Glutamatergic neuron (in vitro differentiated cells): ENCODE measurements around the gene CMTR1. TPM values are rescaled to one million over a fixed set of nuclear protein-coding genes. Genes with fewer than 3 reads are reported as not detected.

Source experiments
- DNase-seq: peaks from one replicate; pipeline ENCODE4 v3.0.0; 2022
- H3K27ac Mint-ChIP-seq: one replicate; pipeline ENCODE4 v1.8.0; 2020; ENCODE audit warnings: mild to moderate bottlenecking, mixed read lengths, inconsistent platforms; ENCODE audit not compliant: unreplicated experiment
- H3K27me3 Mint-ChIP-seq: one replicate; pipeline ENCODE4 v1.8.0; 2020; ENCODE audit warnings: mild to moderate bottlenecking, moderate library complexity, mixed read lengths, inconsistent platforms; ENCODE audit not compliant: unreplicated experiment
- H3K36me3 Mint-ChIP-seq: one replicate; pipeline ENCODE4 v1.8.0; 2020; ENCODE audit warnings: mild to moderate bottlenecking, mixed read lengths, inconsistent platforms; ENCODE audit not compliant: unreplicated experiment
- H3K4me1 Mint-ChIP-seq: one replicate; pipeline ENCODE4 v1.8.0; 2020; ENCODE audit warnings: mild to moderate bottlenecking, low read depth, mixed read lengths, inconsistent platforms; ENCODE audit not compliant: unreplicated experiment
- H3K4me3 Mint-ChIP-seq: one replicate; pipeline ENCODE4 v1.8.0; 2020; ENCODE audit warnings: mild to moderate bottlenecking, mixed read lengths, inconsistent platforms; ENCODE audit not compliant: unreplicated experiment
- H3K9me3 Mint-ChIP-seq: one replicate; pipeline ENCODE4 v1.8.0; 2020; ENCODE audit warnings: mild to moderate bottlenecking, moderate library complexity, mixed read lengths, inconsistent platforms; ENCODE audit not compliant: unreplicated experiment
- CTCF ChIP-seq: fragments of 200-600 bp; sonication (generic); IDR thresholded peaks from one replicate; pipeline ENCODE4 v1.5.0; 2021; ENCODE audit not compliant: partially characterized antibody, unreplicated experiment
- total RNA-seq: library from RNA; stranded (reverse); fragmentation: NEBNext Ultra II Directional; extraction: Animal tissue kit (Norgen Biotek cat#: 25700); gene quantifications from one replicate; pipeline ENCODE4 v1.2.1, GENCODE V29; 2021; ENCODE audit not compliant: unreplicated experiment

Gene CMTR1
- total RNA-seq, 1 donor from 2014 or later, result 61.6 TPM

GRCh38 chr6:37406726-37407341, 26.2 kb upstream of the CMTR1 start:
- DNase-seq, result no peak
- H3K27ac Mint-ChIP-seq, result no peak overlapping the region

GRCh38 chr6:37407948-37408347, 25.1 kb upstream of the CMTR1 start:
- no peak for TF ChIP-seq CTCF
- H3K36me3 Mint-ChIP-seq, result no peaks in the 10 kb centered on the region
- no peak overlapping the region for H3K4me3 Mint-ChIP-seq
- peaks cover 2% of the 10 kb centered on the region for H3K9me3 Mint-ChIP-seq
- H3K27ac Mint-ChIP-seq, result no peak overlapping the region
- H3K4me1 Mint-ChIP-seq, result no peaks in the 10 kb centered on the region
- no peak for DNase-seq
- H3K27me3 Mint-ChIP-seq, result no peaks in the 10 kb centered on the region

More at GRCh38 chr6:37406726-37407341, 26.2 kb upstream of the CMTR1 start:
- Mint-ChIP-seq H3K36me3 (no peaks in the 10 kb centered on the region), H3K4me1 (no peaks in the 10 kb centered on the region), H3K27me3 (no peaks in the 10 kb centered on the region), H3K9me3 (peaks cover 3% of the 10 kb centered on the region), H3K4me3 (no peak overlapping the region)
- no peak for TF ChIP-seq CTCF

GRCh38 chr6:37409501-37409900, 23.5 kb upstream of the CMTR1 start:
- Mint-ChIP-seq H3K4me1 (no peaks in the 10 kb centered on the region), H3K36me3 (no peaks in the 10 kb centered on the region), H3K27me3 (no peaks in the 10 kb centered on the region), H3K9me3 (no peaks in the 10 kb centered on the region), H3K27ac (no peak overlapping the region), H3K4me3 (no peak overlapping the region)
- no peak for DNase-seq
- TF ChIP-seq CTCF, result no peak

GRCh38 chr6:37417393-37417792, 15.6 kb upstream of the CMTR1 start:
- no peak for DNase-seq
- no peak overlapping the region for H3K4me3 Mint-ChIP-seq
- no peaks in the 10 kb centered on the region for H3K4me1 Mint-ChIP-seq
- no peaks in the 10 kb centered on the region for H3K9me3 Mint-ChIP-seq
- TF ChIP-seq CTCF, result no peak
- no peak overlapping the region for H3K27ac Mint-ChIP-seq
- H3K36me3 Mint-ChIP-seq, result peaks cover 3% of the 10 kb centered on the region
- H3K27me3 Mint-ChIP-seq, result peaks cover 2% of the 10 kb centered on the region

- Mint-ChIP-seq H3K27ac (no peak overlapping the region), H3K27me3 (peaks cover 2% of the 10 kb centered on the region), H3K36me3 (peaks cover 3% of the 10 kb centered on the region), H3K4me1 (no peaks in the 10 kb centered on the region), H3K9me3 (no peaks in the 10 kb centered on the region), H3K4me3 (no peak overlapping the region)
- no peak for TF ChIP-seq CTCF
- no peak for DNase-seq
These were observed 14.3 kb upstream of the CMTR1 start for GRCh38 chr6:37418722-37419121.
